COLO668 (cell line): ENCODE data around the gene IL17RB.

ENCODE experiments used
- DNase-seq: peaks from one replicate; lab custom pipeline; 2025; ENCODE audit not compliant: unreplicated experiment; lab: John Stamatoyannopoulos, UW

The IL17RB gene, protein sequence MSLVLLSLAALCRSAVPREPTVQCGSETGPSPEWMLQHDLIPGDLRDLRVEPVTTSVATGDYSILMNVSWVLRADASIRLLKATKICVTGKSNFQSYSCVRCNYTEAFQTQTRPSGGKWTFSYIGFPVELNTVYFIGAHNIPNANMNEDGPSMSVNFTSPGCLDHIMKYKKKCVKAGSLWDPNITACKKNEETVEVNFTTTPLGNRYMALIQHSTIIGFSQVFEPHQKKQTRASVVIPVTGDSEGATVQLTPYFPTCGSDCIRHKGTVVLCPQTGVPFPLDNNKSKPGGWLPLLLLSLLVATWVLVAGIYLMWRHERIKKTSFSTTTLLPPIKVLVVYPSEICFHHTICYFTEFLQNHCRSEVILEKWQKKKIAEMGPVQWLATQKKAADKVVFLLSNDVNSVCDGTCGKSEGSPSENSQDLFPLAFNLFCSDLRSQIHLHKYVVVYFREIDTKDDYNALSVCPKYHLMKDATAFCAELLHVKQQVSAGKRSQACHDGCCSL

DNA sequence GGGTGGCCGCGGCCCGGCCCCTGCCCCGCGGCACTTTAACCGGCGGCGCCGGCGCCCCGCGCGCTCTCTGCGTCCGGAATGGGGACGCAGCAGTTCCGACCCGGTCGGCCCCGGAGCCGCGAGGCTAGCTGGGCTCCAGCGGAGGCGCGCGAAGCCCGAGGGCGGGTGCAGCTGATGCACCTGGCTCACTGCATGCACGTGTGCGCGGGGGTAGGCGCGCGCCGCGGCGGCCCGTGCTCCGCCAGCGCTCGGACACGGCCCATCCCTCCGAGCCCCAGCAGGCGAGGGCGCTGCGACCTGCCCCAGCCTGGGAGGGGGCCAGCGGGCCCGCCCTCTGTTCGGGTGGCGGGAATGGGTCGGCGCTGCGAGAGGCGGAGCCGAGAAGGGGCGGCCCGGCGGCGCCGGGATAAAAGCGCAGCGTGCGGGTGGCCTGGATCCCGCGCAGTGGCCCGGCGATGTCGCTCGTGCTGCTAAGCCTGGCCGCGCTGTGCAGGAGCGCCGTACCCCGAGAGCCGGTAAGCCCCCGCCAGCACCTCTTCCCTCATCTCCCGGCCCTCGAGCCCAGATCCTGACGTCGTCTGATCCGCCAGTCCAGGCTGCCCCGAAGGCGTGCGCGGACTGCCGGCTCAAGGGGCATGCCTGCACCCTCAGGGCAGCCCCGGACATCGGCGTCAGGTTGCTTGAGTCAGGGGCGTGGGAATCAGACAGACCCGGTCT, at the start of gene IL17RB, which contains the start of gene CHDH:
Gene IL17RB (plus strand): TSS at position 435 of the 717 bp plus-strand sequence. CDS start 21 bp downstream, at position 456.
Gene CHDH (minus strand): TSS at position 286 of the 717 bp plus-strand sequence. CDS start 22,411 bp downstream, outside the sequence.
- DNase-seq, result peak; percentile 87

DNA sequence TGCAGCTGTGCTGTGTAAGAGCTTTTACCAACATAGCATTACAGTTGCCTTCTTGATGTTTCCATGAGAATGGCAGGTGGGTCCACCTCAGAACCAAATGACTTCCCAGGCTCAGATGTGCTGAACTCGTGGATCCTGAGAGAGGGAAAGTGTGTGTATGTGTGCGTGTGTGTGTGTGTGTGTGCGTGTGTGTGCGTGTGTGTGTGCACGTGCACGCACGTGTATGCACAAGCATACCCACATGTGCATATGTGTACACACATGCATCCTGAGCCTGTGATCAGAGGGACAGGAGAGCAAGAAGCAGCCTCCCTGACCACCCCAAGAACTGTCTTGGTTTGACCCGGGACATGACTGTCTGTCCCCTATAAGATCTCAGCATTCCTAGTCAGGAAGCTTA, 48.2 kb upstream of the IL17RB start:
- no peak for DNase-seq

DNA sequence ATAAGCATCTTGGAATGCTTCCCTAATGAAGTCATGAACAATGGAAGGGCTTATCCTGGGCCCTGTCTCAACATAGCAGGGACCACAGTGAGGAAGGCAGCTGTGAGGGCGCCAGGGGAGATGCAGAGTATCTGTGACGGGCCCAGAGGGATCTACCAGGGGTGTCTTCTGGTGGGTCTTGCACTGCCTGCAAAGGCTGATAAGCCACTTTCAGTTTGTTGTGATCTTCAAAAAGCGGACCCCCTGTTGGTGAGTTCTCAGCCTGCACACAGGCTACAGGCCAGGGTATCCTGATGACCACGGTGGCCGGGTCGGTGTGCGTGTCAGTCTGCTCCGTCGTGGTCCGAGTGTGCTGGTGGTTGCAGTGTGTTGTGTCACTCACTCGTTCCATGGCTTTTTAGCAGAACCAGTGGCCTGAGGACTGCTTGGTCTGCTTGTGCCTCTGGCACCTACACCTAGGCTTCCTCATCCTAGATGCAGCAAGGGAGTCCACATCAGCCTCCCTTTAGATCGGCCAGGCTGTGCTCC, 47.0 kb upstream of the IL17RB start:
- DNase-seq, result no peak

DNA sequence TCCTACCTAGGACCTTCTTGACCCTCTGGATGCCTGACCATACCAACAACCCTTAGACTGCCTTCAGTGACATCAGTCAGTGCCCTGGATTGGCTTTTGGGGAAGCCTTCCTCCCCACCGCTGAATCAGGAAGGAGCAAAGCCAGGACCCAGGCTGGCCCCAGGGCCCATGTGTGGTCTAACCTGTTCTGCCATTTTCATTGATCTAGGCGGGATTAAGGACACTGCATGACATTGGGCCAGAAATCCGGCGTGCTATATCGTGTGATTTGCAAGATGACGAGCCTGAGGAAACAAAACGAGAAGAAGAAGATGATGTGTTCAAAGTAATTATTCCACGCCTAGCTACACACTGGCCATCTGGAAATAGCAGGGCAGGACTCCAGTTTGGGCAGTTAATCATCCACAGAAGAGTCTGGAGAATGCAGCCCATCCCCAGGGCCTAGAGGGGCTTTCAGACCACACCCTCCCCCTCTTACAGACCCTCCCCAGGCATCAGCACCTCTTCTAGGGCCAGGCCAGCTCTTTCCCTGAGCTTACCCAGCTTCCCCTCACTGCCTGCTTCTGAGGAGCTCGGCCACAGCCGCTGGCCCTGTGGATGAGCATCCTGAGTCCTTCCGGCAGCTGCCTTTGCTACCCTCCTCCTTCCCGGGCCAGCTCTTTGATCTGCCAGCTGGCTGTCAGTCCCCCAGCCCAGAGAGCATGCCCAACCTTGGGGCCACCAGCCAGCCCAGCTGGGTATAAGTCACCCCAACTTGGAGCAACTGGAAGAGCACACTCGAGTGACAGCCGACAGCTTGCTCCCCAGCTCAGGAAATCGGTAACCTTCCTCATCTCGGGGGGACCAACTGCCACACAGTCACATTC, 46.1 kb upstream of the IL17RB start:
- no peak for DNase-seq

DNA sequence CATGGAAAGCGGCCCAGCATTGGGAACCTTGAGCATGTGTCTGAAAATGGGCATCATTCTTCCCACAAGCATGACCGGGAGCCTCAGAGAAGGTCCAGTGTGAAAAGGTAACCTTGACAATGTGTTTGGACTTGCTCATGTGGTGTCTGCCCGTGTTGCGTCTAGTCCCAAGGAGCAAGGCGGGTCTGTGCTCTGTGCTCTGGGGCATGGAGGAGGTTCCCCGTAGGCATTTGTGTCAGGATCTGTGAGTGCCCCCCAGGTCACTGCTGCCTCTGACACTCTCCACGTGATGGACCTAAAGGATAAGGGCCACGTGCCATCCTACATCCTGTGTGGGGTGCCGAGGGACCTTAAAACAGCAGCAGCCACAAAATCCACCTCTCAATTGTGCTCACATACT, 45.0 kb upstream of the IL17RB start:
- DNase-seq, result no peak

GRCh38 chr3:53802256-53802880, 44.0 kb upstream of the IL17RB start:
- no peak for DNase-seq

DNA sequence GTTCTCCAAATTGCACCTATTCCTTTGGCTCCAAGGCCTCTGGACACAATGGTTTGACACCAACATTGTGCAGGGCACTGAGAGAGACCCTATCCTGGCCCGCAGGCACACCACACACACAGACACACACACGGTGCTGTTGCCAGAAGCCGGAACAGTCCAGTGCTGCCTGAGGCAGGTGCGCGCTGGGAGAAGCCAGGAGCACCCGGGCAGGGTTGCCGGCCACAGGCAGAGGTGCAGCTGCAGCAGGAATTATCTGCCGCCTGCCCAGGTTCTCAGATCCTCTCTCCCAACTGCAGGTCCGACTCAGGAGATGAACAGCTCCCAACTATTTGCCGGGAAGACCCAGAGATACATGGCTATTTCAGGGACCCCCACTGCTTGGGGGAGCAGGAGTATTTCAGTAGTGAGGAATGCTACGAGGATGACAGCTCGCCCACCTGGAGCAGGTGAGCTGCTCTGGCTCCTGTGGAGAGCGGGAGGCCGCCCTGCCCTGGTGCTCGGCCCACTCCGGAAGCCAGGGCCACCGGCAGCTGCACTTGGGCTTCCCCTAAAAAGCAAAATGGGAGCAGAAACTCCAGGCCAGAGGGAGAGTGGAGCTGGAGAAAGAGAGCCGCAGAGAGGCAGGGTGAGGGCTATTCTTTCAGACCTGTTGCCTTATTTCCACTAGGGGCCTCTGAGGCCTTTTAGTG, 43.1 kb upstream of the IL17RB start:
- peak; percentile 81 for DNase-seq

GRCh38 chr3:53803816-53804695, 42.3 kb upstream of the IL17RB start:
- peak; percentile 45 for DNase-seq

DNA sequence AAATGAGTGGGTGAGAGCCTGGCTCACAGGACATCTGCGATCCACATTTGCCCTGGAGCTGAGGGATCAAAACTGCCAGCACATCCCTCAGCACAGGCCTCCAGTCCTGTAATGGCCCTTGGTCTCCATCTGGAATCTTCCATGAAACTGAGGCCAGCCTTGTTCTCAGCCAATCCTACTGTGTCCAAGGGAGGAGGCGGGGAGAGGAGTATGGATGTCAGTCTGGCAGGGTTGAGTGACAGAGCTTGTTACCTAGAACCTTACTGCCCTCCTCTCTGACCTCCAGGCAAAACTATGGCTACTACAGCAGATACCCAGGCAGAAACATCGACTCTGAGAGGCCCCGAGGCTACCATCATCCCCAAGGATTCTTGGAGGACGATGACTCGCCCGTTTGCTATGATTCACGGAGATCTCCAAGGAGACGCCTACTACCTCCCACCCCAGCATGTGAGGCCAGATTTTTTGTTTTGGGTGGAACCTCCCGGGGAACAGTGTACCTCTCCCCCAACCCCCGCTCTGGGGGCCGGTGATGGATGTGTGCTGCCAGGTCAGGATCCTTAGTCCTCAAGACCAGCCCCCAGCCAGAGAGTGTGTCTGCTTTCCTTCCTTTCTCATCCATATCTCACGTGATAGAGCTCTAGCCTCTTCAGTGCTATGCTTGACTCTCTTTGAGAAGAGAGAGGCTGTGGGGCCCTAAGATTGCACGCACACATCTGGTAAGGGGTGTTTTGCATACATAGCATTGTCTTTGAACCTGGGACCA, 41.5 kb upstream of the IL17RB start:
- DNase-seq, result no peak

DNA sequence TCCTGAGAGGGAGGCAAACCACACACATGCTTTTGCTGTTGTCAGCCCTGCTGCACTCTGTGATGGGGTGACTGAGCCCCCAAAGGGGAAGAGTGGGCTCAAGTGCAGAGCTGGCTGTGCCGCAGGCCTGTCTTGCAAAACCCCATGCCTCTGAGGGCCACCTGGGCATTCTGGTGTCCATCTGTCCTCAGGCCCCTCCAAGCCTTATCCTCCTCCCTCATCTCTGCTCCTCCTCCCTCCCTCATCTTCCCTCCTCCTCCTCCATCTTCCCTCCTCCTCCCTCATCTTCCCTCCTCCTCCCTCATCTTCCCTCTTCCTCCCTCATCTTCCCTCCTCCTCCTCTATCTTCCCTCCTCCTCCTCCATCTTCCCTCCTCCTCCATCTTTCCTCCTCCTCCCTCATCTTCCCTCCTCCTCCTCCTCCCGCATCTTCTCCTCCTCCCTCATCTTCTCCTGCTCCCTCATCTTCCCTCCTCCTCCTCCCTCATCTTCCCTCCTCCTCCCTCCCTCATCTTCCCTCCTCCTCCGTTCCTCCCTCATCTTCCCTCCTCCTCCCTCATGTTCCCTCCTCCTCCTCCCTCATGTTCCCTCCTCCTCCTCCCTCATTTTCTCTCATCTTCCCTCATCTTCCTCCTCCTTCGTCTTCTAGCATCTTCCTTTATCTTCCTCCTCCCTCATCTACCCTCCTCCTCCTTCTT, 40.8 kb upstream of the IL17RB start:
- no peak for DNase-seq

GRCh38 chr3:53806182-53807116, 39.9 kb upstream of the IL17RB start:
- DNase-seq, result peak; percentile 65

DNA sequence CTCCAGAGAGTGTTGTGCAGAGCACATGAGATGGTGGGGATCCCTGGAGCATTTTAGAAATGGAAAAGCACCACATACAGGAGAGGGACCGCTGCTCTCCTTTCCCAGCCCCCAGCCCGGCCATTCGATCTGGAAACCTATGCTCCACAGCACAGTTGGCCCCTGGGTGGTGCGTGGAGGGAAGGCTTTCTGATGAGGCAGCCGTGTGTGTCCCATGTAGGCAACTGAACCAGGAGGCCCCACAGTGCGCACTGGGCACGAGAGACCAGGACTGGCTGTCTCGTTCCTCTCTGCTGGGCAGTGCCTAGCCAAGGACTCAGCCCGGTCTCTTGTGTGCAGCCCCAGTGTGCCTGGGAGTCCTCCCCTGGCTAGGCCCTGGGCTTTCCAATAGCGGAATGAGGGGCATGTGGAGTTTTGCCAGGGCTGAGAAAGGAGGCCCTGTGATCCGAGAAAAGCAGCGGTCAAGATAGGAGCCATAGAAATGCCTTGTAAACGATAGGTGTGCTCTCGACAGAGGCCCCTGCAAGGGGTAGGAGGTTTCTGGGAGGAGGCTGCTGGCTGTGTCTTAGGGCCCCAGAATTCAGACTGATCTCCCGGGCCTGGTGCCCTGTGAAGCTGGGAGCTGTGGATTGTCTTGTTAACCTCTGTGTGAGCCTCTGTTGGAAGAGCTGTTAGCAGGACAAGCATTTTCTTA, 39.1 kb upstream of the IL17RB start:
- DNase-seq, result peak; percentile 42

DNA sequence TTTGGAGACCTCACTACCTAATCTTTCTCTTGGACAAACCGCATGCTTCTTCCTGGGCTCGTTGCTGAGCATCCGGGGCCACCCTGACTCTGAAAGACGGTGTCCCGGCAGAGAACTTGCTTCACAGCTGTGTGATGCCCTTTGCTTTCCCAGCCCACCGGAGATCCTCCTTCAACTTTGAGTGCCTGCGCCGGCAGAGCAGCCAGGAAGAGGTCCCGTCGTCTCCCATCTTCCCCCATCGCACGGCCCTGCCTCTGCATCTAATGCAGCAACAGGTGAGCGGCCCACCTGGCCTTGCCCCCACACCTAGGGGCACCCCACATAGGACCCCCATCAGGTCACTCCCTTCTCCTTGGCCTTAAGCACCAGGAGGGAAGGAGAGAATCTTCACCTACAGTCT, 37.9 kb upstream of the IL17RB start:
- DNase-seq, result no peak

DNA sequence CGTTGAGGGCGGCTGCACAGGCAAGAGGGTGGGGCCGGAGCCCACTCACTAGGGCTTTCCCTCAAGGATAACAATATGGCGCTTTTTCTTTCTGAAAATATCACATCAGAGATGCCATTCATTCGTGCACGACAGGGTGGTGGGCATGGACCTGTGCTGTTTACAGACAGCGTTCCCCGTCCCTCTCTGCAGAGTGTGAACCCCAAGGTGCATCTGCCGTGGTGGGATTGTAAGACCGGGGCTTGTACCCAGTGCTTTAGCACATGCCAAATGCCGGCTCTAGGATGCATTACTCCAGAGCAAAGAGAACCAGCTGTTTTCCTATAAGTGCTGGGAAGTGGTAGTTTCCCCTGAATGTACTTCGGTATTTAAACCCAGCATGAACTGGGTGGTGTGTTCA, 37.1 kb upstream of the IL17RB start:
- DNase-seq, result no peak

DNA sequence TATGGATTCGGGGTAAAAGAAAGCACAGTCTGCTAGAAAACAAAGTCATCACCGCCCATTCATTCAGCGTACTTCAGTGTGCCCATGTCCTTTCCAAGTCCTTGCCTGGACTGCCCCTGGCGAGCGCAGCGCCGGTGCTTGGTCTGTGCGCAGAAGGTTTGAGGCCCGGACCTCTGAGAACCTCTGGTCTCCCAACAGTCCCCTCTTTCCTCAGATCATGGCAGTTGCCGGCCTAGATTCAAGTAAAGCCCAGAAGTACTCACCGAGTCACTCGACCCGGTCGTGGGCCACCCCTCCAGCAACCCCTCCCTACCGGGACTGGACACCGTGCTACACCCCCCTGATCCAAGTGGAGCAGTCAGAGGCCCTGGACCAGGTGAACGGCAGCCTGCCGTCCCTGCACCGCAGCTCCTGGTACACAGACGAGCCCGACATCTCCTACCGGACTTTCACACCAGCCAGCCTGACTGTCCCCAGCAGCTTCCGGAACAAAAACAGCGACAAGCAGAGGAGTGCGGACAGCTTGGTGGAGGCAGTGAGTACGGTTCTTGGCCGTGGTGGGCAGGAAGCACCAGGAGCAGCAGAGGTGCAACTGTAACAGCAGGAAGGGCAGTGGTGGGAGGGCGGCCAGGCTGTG, 36.5 kb upstream of the IL17RB start:
- DNase-seq, result no peak
